IMR-90 (cell line): Measurements from ENCODE around the gene SRCIN1. TPM values are rescaled to one million over a fixed set of nuclear protein-coding genes. Genes with fewer than 3 reads are reported as not detected.

Source experiments
- ATAC-seq: fragments of 200-7000 bp; cut with Tn5 transposase; 2 replicates; pipeline ENCODE4 v1.9.1; 2020; ENCODE audit warnings: low read depth, mild to moderate bottlenecking, moderate library complexity
- BruUV-seq: library from RNA; stranded (reverse); fragments of 400-500 nt; replicated peaks from 2 replicates; lab custom pipeline; 2021; lab: Mats Ljungman, UMichigan
- CTCF ChIA-PET: fragments of 300-600 bp; formaldehyde crosslinking; extraction: SDS; loops from one replicate; lab custom pipeline; 2021; ENCODE audit warnings: antibody characterized with exemption; lab: Yijun Ruan, JAX
- POLR2A ChIA-PET: fragments of 300-600 bp; sonication (Branson Sonifier 250); formaldehyde crosslinking; loops from one replicate; lab custom pipeline; 2022; ENCODE audit warnings: antibody characterized with exemption; ENCODE audit not compliant: unreplicated experiment; lab: Charles Lee
- DNase-seq: peaks from one replicate; pipeline ENCODE4 v3.0.0; 2013
- H2AFZ ChIP-seq: replicated peaks from 2 replicates; pipeline ENCODE3; 2013; ENCODE audit warnings: low read length, mild to moderate bottlenecking; ENCODE audit not compliant: poor library complexity
- H2AK5ac ChIP-seq: 2 replicates; pipeline ENCODE4 v1.6.1; 2013; ENCODE audit warnings: low read depth, low read length, inconsistent platforms
- H2AK9ac ChIP-seq: replicated peaks from 2 replicates; pipeline ENCODE3; 2013; ENCODE audit warnings: mild to moderate bottlenecking, low read depth, low read length, moderate library complexity; ENCODE audit not compliant: poor library complexity
- H2BK120ac ChIP-seq: 2 replicates; pipeline ENCODE4 v1.6.1; 2013; ENCODE audit warnings: low read depth, low read length, inconsistent platforms
- H2BK15ac ChIP-seq: 3 replicates; pipeline ENCODE4 v1.6.1; 2013; ENCODE audit warnings: low read depth, low read length, inconsistent platforms
- H2BK20ac ChIP-seq: 2 replicates; pipeline ENCODE4 v1.6.1; 2013; ENCODE audit warnings: low read depth, mild to moderate bottlenecking, inconsistent platforms, low read length, moderate library complexity
- H2BK5ac ChIP-seq: 2 replicates; pipeline ENCODE4 v1.6.1; 2013; ENCODE audit warnings: mild to moderate bottlenecking, low read depth, low read length, inconsistent platforms; ENCODE audit not compliant: poor library complexity, severe bottlenecking
- H3K14ac ChIP-seq: replicated peaks from 2 replicates; pipeline ENCODE4 v1.6.1; 2013; ENCODE audit warnings: low read depth, low read length, inconsistent platforms
- H3K18ac ChIP-seq: 2 replicates; pipeline ENCODE4 v1.6.1; 2013; ENCODE audit warnings: low read depth, low read length, control low read depth
- H3K23ac ChIP-seq: 2 replicates; pipeline ENCODE4 v1.6.1; 2013; ENCODE audit warnings: low read depth, low read length, inconsistent platforms
- H3K27ac ChIP-seq: 2 replicates; pipeline ENCODE4 v1.5.1; 2013; ENCODE audit warnings: mild to moderate bottlenecking, control low read depth, low read length; ENCODE audit not compliant: insufficient read depth
- H3K27me3 ChIP-seq: 2 replicates; pipeline ENCODE4 v1.6.1; 2013; ENCODE audit warnings: low read length; ENCODE audit not compliant: control insufficient read depth, insufficient read depth
- H3K36me3 ChIP-seq: 2 replicates; pipeline ENCODE4 v1.6.1; 2013; ENCODE audit warnings: low read length, mixed read lengths; ENCODE audit not compliant: control insufficient read depth, insufficient read depth
- H3K4ac ChIP-seq: 2 replicates; pipeline ENCODE4 v1.6.1; 2013; ENCODE audit warnings: low read depth, low read length, inconsistent platforms
- H3K4me1 ChIP-seq: 2 replicates; pipeline ENCODE4 v1.6.1; 2013; ENCODE audit warnings: low read length, mixed read lengths; ENCODE audit not compliant: control insufficient read depth, insufficient read depth
- H3K4me2 ChIP-seq: 2 replicates; pipeline ENCODE4 v1.6.1; 2013; ENCODE audit warnings: low read depth, mild to moderate bottlenecking, control low read depth, low read length, moderate library complexity
- H3K4me3 ChIP-seq: 2 replicates; pipeline ENCODE4 v1.5.1; 2013; ENCODE audit warnings: low read depth, mild to moderate bottlenecking, control low read depth, low read length, moderate library complexity; ENCODE audit not compliant: insufficient read depth
- H3K56ac ChIP-seq: 2 replicates; pipeline ENCODE4 v1.6.1; 2013; ENCODE audit warnings: low read length, inconsistent platforms; ENCODE audit not compliant: insufficient read depth; ENCODE audit errors: extremely low read depth
- H3K79me1 ChIP-seq, 2 experiments: 2 replicates each; pipeline ENCODE4 v1.6.1; 2013; ENCODE audit warnings: low read length in 2 of 2, inconsistent platforms in 1 of 2, low read depth in 1 of 2
- H3K9ac ChIP-seq: 2 replicates; pipeline ENCODE4 v1.6.1; 2013; ENCODE audit warnings: low read depth, low read length, control low read depth
- H3K9me1 ChIP-seq: 2 replicates; pipeline ENCODE4 v1.6.1; 2013; ENCODE audit warnings: low read length, inconsistent platforms; ENCODE audit not compliant: insufficient read depth
- H3K9me3 ChIP-seq: 2 replicates; pipeline ENCODE4 v1.6.1; 2013; ENCODE audit warnings: low read length; ENCODE audit not compliant: control insufficient read depth, insufficient read depth
- H4K20me1 ChIP-seq: 2 replicates; pipeline ENCODE4 v1.6.1; 2013; ENCODE audit warnings: low read length, inconsistent platforms; ENCODE audit not compliant: insufficient read depth
- H4K5ac ChIP-seq: 2 replicates; pipeline ENCODE4 v1.6.1; 2013; ENCODE audit warnings: mild to moderate bottlenecking, low read depth, low read length, control low read depth
- H4K8ac ChIP-seq, 2 experiments: 2 replicates each; pipeline ENCODE4 v1.6.1; 2013; ENCODE audit warnings: low read depth in 2 of 2, low read length in 2 of 2, control low read depth in 1 of 2, inconsistent platforms in 1 of 2
- H4K91ac ChIP-seq: 2 replicates; pipeline ENCODE4 v1.6.1; 2013; ENCODE audit warnings: low read depth, low read length, inconsistent platforms; ENCODE audit not compliant: insufficient read depth
- CEBPB ChIP-seq: IDR thresholded peaks from 2 replicates; pipeline ENCODE4 v1.6.1; 2012; ENCODE audit warnings: low read depth, low read length, improper control_type of control experiment
- CHD1 ChIP-seq: IDR thresholded peaks from 2 replicates; pipeline ENCODE4 v1.6.1; 2012; ENCODE audit warnings: low read depth, low read length, improper control_type of control experiment
- MAFK ChIP-seq: IDR thresholded peaks from 2 replicates; pipeline ENCODE4 v1.6.1; 2012; ENCODE audit warnings: low read depth, low read length, improper control_type of control experiment
- MAZ ChIP-seq: IDR thresholded peaks from 2 replicates; pipeline ENCODE4 v1.6.1; 2012; ENCODE audit warnings: low read depth, mild to moderate bottlenecking, low read length, improper control_type of control experiment, moderate library complexity, borderline replicate concordance
- NFE2L2 ChIP-seq: fragments of 150-350 bp; IDR thresholded peaks from 2 replicates; pipeline ENCODE4 v1.6.1; 2016; ENCODE audit warnings: low read depth, mild to moderate bottlenecking, low read length
- RCOR1 ChIP-seq: IDR thresholded peaks from 2 replicates; pipeline ENCODE4 v1.6.1; 2012; ENCODE audit warnings: mild to moderate bottlenecking, low read length, improper control_type of control experiment; ENCODE audit not compliant: insufficient replicate concordance
- USF2 ChIP-seq: fragments of 150-350 bp; IDR thresholded peaks from 2 replicates; pipeline ENCODE4 v1.6.1; 2017; ENCODE audit warnings: mild to moderate bottlenecking, antibody characterized with exemption, low read length, low read depth
- WGBS, 2 experiments: methylation state at CpG; one replicate each; pipeline versions ENCODE4 v1.1.5 to v1.1.7; 2013; ENCODE audit warnings: missing lambda C conversion rate in 2 of 2; ENCODE audit not compliant: insufficient read length in 1 of 2; ENCODE audit errors: extremely low coverage in 2 of 2; 5-methylcytosine and 5-hydroxymethylcytosine counted together
- dilution Hi-C: fragments of 300-500 bp; cut with HindIII; formaldehyde crosslinking; loops from one replicate; pipeline ENCODE4 v1.14.3; 2018; ENCODE audit warnings: low sequenced_read_pairs; ENCODE audit not compliant: unreplicated experiment
- in situ Hi-C: fragments of 300-500 bp; cut with MboI; formaldehyde crosslinking; loops from 3 replicates; pipeline ENCODE4 v1.14.3; 2019; ENCODE audit warnings: low sequenced_read_pairs, inconsistent platforms, mixed read lengths
- intact Hi-C: fragments of 100-400 bp; cut with micrococcal nuclease; formaldehyde crosslinking; loops from 2 replicates; pipeline ENCODE4 v1.10.0; 2022
- polyA plus RNA-seq, 3 experiments: library from polyadenylated mRNA; depleted of rRNA; stranded (reverse); fragments of >200 nt; gene quantifications; 2 replicates each; pipeline ENCODE4 v1.2.3, GENCODE V29; 2012; ENCODE audit warnings: low replicate concordance in 1 of 3
- total RNA-seq: library from RNA; depleted of rRNA; stranded (reverse); fragments of >200 nt; gene quantifications from 2 replicates; pipeline ENCODE4 v1.2.3, GENCODE V29; 2012

Gene SRCIN1
- total and polyA plus RNA-seq, 2 of the 4 experiments (the other 2 are of a cell fraction), result not detected

- Histone ChIP-seq H2BK5ac (no peak overlapping the region), H3K4me1 (peaks cover 2% of the 10 kb centered on the region; the same call in 1 of the 2 replicates), H4K5ac (no peak overlapping the region), H3K23ac (no peak overlapping the region), H2BK120ac (no peak overlapping the region), H2BK15ac (no peak overlapping the region), H3K14ac (no peak overlapping the region), H2AK9ac (no peak overlapping the region), H3K36me3 (no peaks in the 10 kb centered on the region), H3K27ac (no peak overlapping the region), H3K9me1 (0 out of 2 replicates have a peak, but pooled peaks cover 2% of the 10 kb centered on the region), H2BK20ac (no peak overlapping the region), H3K79me1 (no peaks in the 10 kb centered on the region), H2AFZ (peak overlapping the region; percentile 74), H3K56ac (no peak overlapping the region), H4K91ac (no peak overlapping the region), H2AK5ac (no peak overlapping the region), H3K18ac (no peak overlapping the region), H4K20me1 (peaks cover 8% of the 10 kb centered on the region; the same call in 1 of the 2 replicates), H3K9me3 (peaks cover 6% of the 10 kb centered on the region; the same call in 1 of the 2 replicates), H4K8ac (no peak overlapping the region), H3K9ac (no peak overlapping the region), H3K27me3 (peaks cover 73% of the 10 kb centered on the region), H3K4ac (no peak overlapping the region), H3K4me3 (no peak overlapping the region), H3K4me2 (peak overlapping the region; percentile 22; the same call in 1 of the 2 replicates)
- TF ChIP-seq USF2 (no peak), CHD1 (no peak), MAFK (no peak), NFE2L2 (no peak), CEBPB (peak; percentile 90), RCOR1 (no peak), MAZ (no peak)
- no TSS peak for BruUV-seq
- POLR2A ChIA-PET, result no interaction called here
- intact Hi-C loops, result no loop called here
- DNase-seq, result peak; percentile 38
- ATAC-seq, result no peak
- in situ Hi-C loops, result no loop called here
- 4% methylated on average over 21 of the region's 44 CpGs; no CpG with 5 or more reads in 1 of the 2 experiments for WGBS, 2 experiments
- dilution Hi-C loops, result no loop called here
- CTCF ChIA-PET, result interaction anchor here (1.0 to 1.8 kb wide), 3 partner anchors 18 to 110 kb away, joined by 4 to 17 read pairs (median 5); no protein-coding TSS in a partner anchor
These were observed 46.5 kb downstream of the SRCIN1 start for GRCh38 chr17:38559051-38559879.
